Keratinocyte (primary cell): Measurements from ENCODE around the gene UBXN11. TPM values are rescaled to one million over a fixed set of nuclear protein-coding genes. Genes with fewer than 3 reads are reported as not detected.

Experiments used
- DNase-seq: peaks from one replicate; pipeline ENCODE4 v3.0.0-alpha.2; 2011; ENCODE audit warnings: low read depth, missing footprints, low spot score
- FAIRE-seq: peaks from 2 replicates; lab custom pipeline; 2011; peaks lifted over from hg19 to GRCh38; lab: Jason Lieb, UNC
- H2AFZ ChIP-seq: 2 replicates; pipeline ENCODE4 v1.6.0; 2012; ENCODE audit warnings: low read length, control low read depth, inconsistent platforms; ENCODE audit not compliant: control insufficient read depth
- H3K27ac ChIP-seq: 2 replicates; pipeline ENCODE4 v1.5.1; 2011; ENCODE audit warnings: low read length; ENCODE audit not compliant: control insufficient read depth, insufficient read depth
- H3K27me3 ChIP-seq: 3 replicates; pipeline ENCODE4 v1.6.0; 2011; ENCODE audit warnings: low read length; ENCODE audit not compliant: control insufficient read depth, insufficient read depth; ENCODE audit errors: extremely low read depth
- H3K36me3 ChIP-seq, 2 experiments: 2 replicates in 1 of 2; 3 replicates in 1 of 2; pipeline ENCODE4 v1.5.1; 2011; ENCODE audit warnings: low read length in 2 of 2, mild to moderate bottlenecking in 1 of 2; ENCODE audit not compliant: control insufficient read depth in 2 of 2, insufficient read depth in 2 of 2; ENCODE audit errors: extremely low read depth in 1 of 2
- H3K4me1 ChIP-seq: 3 replicates; pipeline ENCODE4 v1.5.1; 2011; ENCODE audit warnings: low read length; ENCODE audit not compliant: control insufficient read depth, insufficient read depth; ENCODE audit errors: extremely low read depth
- H3K4me2 ChIP-seq: 3 replicates; pipeline ENCODE4 v1.6.0; 2011; ENCODE audit warnings: low read depth, low read length; ENCODE audit not compliant: control insufficient read depth, insufficient read depth; ENCODE audit errors: extremely low read depth
- H3K4me3 ChIP-seq, 3 experiments: fragments of 200-600 bp in 1 of 3; sonication (generic) in 1 of 3; 2 replicates in 2 of 3; 3 replicates in 1 of 3; pipeline ENCODE4 v1.5.1; 2011 to 2016; ENCODE audit warnings: low read length in 3 of 3, mild to moderate bottlenecking in 3 of 3, control low read depth in 2 of 3, inconsistent platforms in 1 of 3, low read depth in 1 of 3, mixed read lengths in 1 of 3, mixed run types in 1 of 3, moderate library complexity in 1 of 3; ENCODE audit not compliant: control insufficient read depth in 2 of 3, insufficient read depth in 2 of 3; ENCODE audit errors: extremely low read depth in 1 of 3
- H3K79me2 ChIP-seq: 2 replicates; pipeline ENCODE4 v1.6.0; 2012; ENCODE audit warnings: low read length; ENCODE audit not compliant: control insufficient read depth, insufficient read depth
- H3K9ac ChIP-seq: 3 replicates; pipeline ENCODE4 v1.6.0; 2011; ENCODE audit warnings: low read length; ENCODE audit not compliant: control insufficient read depth, insufficient read depth; ENCODE audit errors: extremely low read depth
- H3K9me1 ChIP-seq: 3 replicates; pipeline ENCODE4 v1.6.0; 2011; ENCODE audit warnings: low read length; ENCODE audit not compliant: control insufficient read depth, insufficient read depth; ENCODE audit errors: extremely low read depth
- H3K9me3 ChIP-seq: 2 replicates; pipeline ENCODE4 v1.5.1; 2012; ENCODE audit warnings: low read depth, low read length; ENCODE audit not compliant: control insufficient read depth
- H4K20me1 ChIP-seq: 3 replicates; pipeline ENCODE4 v1.6.0; 2011; ENCODE audit warnings: low read length; ENCODE audit not compliant: control insufficient read depth, insufficient read depth; ENCODE audit errors: extremely low read depth
- EZH2 ChIP-seq: IDR thresholded peaks from one replicate; pipeline ENCODE4 v1.6.1; 2012; ENCODE audit warnings: inconsistent platforms, mild to moderate bottlenecking, low read length, moderate library complexity
- dilution Hi-C: fragments of 300-500 bp; cut with MboI; formaldehyde crosslinking; loops from one replicate; pipeline ENCODE4 v1.7.0; 2020; ENCODE audit warnings: low sequenced_read_pairs; ENCODE audit not compliant: extremely low pct_ligation_motif_present
- polyA plus RNA-seq, 5 experiments: library from polyadenylated mRNA; depleted of rRNA in 3 of 5; stranded (reverse) in 3 of 5; stranded (forward) in 1 of 5; unstranded in 1 of 5; fragments of >200 nt; gene quantifications; 1 replicate in 1 of 5; 2 replicates in 3 of 5; 3 replicates in 1 of 5; pipeline versions ENCODE4 v1.2.1 to v1.2.3, GENCODE V29; 2011 to 2012; ENCODE audit warnings: missing spikeins in 2 of 5, low read depth in 1 of 5, low replicate concordance in 1 of 5
- TF ChIP-seq, protein P1 (sequence below), 3 experiments: IDR thresholded peaks in 1 of 3; conservative IDR thresholded peaks in 1 of 3; optimal IDR thresholded peaks in 1 of 3; 2 replicates in 2 of 3; 3 replicates in 1 of 3; pipeline versions ENCODE3 to v1.5.1; 2011; ENCODE audit warnings: low read length in 3 of 3, mild to moderate bottlenecking in 3 of 3, moderate library complexity in 2 of 3, control low read depth in 1 of 3, inconsistent platforms in 1 of 3; ENCODE audit not compliant: insufficient read depth in 2 of 3; ENCODE audit errors: extremely low read depth in 1 of 3

Gene UBXN11
- polyA plus RNA-seq, 1 donor (not counting 4 experiments of a cell fraction or from before 2014, with no cell fraction given), result 6.6 TPM

DNA sequence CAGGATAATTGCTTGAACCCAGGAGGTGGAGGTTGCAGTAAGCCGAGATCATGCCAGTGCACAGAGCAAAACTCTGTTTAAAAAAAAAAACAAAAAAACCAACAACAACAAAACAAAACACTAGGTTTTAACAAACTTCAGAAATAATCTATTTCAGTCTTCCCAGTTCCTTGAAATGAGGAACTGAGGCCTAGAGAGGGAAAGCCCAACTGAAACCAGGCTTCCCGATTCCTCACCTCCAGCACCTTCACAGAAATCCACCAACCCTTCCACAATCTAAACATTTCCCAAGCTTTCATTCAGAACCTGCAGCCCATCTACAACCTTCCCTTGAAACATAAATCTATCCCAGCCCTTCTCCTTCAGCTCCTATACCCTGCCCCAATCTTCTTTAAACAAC lies 10.7 kb upstream of the UBXN11 start:
- H3K27me3 ChIP-seq, result no peaks in the 10 kb centered on the region
- no peaks in the 10 kb centered on the region for H3K79me2 ChIP-seq
- no peak overlapping the region for H3K9ac ChIP-seq
- H3K4me2 ChIP-seq, result no peak overlapping the region
- no peak overlapping the region for H3K27ac ChIP-seq
- peaks cover 0 to 5% of the 10 kb centered on the region in 2 experiments for H3K36me3 ChIP-seq
- no peak overlapping the region for H3K4me3 ChIP-seq
- FAIRE-seq, result no peak
- dilution Hi-C loops, result no loop called here
- H3K9me3 ChIP-seq, result no peaks in the 10 kb centered on the region
- H4K20me1 ChIP-seq, result no peaks in the 10 kb centered on the region
- DNase-seq, result no peak
- no peak overlapping the region for H2AFZ ChIP-seq
- TF ChIP-seq EZH2, result no peak
- TF ChIP-seq, protein P1, sequence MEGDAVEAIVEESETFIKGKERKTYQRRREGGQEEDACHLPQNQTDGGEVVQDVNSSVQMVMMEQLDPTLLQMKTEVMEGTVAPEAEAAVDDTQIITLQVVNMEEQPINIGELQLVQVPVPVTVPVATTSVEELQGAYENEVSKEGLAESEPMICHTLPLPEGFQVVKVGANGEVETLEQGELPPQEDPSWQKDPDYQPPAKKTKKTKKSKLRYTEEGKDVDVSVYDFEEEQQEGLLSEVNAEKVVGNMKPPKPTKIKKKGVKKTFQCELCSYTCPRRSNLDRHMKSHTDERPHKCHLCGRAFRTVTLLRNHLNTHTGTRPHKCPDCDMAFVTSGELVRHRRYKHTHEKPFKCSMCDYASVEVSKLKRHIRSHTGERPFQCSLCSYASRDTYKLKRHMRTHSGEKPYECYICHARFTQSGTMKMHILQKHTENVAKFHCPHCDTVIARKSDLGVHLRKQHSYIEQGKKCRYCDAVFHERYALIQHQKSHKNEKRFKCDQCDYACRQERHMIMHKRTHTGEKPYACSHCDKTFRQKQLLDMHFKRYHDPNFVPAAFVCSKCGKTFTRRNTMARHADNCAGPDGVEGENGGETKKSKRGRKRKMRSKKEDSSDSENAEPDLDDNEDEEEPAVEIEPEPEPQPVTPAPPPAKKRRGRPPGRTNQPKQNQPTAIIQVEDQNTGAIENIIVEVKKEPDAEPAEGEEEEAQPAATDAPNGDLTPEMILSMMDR (optimal IDR thresholded peaks at IDR 0.05 in 1 of 3, IDR thresholded peaks at IDR 0.05 in 1 of 3, conservative IDR thresholded peaks at IDR 0.05 in 1 of 3; ENCODE audit: extremely low read depth in 1 of 3, insufficient read depth in 2 of 3, low read length in 3 of 3), result no peak
- peaks cover 7% of the 10 kb centered on the region for H3K4me1 ChIP-seq
- H3K9me1 ChIP-seq, result no peaks in the 10 kb centered on the region

DNA sequence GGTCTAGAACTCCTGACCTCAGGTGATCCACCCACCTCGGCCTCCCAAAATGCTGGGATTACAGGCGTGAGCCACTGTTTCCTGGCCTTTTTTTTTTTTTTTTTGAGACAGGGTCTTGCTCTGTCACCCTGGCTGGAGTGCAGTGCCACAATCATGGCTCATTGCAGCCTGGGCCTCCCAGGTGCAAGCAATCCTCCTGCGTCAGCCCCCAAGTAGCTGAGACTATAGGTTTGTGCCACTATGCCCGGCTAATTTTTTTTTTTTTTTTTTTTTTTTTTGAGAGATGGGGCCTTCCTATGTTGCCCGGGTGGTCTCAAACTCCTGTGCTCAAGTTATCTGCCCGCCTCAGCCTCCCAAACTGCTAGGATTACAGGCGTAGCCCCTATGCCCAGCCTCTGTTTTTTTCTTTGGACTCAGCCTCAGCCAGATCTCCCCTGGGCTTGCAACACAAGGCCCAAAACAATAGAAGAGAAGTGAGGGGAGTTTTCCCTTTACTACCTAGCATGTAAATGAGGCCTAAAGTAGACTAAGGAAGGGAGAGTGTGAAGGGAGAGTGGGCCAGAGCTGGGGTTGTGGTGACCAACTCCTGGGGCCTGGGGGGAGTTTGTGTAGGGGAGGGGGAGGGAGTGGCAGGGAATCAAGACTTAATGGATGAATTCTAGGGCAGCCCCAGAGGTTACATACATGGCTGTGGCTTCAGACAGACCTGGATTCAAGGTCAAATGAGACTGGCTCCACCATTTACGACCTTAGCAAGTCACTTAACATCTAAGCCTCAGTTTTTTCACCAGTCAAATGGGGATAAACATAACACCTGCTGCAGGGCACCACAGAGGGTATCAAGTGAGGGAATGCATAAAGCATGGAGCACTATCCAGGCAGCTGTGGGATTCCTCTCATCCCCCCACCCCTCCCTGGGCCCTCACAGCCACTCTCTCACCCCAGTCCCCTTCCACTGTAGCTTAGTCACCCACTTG lies 9.7 kb upstream of the UBXN11 start:
- Histone ChIP-seq H3K9me3 (no peaks in the 10 kb centered on the region), H3K9ac (no peak overlapping the region), H4K20me1 (no peaks in the 10 kb centered on the region), H2AFZ (no peak overlapping the region), H3K27me3 (no peaks in the 10 kb centered on the region), H3K36me3 (peaks cover 0 to 2% of the 10 kb centered on the region in 2 experiments), H3K27ac (no peak overlapping the region), H3K79me2 (no peaks in the 10 kb centered on the region), H3K4me2 (no peak overlapping the region), H3K4me3 (no peak overlapping the region), H3K4me1 (peaks cover 4% of the 10 kb centered on the region), H3K9me1 (no peaks in the 10 kb centered on the region)
- DNase-seq (no peak), FAIRE-seq (no peak)
- TF ChIP-seq EZH2, result no peak
- TF ChIP-seq, protein P1 (optimal IDR thresholded peaks at IDR 0.05 in 1 of 3, IDR thresholded peaks at IDR 0.05 in 1 of 3, conservative IDR thresholded peaks at IDR 0.05 in 1 of 3; ENCODE audit: extremely low read depth in 1 of 3, insufficient read depth in 2 of 3, low read length in 3 of 3), result no peak
- dilution Hi-C loops, result no loop called here
